CD14-positive monocyte (primary cell): Measurements from ENCODE around the gene GMFB. TPM values are rescaled to one million over a fixed set of nuclear protein-coding genes. Genes with fewer than 3 reads are reported as not detected.

Experiments used
- DNase-seq, 3 donors: peaks; one replicate each; pipeline ENCODE4 v3.0.0-alpha.2; 2011 to 2022
- H2AFZ ChIP-seq: 2 replicates; pipeline ENCODE4 v1.6.0; 2012; ENCODE audit warnings: mild to moderate bottlenecking, low read depth, low read length, inconsistent platforms; ENCODE audit not compliant: insufficient read depth, poor library complexity, severe bottlenecking
- H3K27ac ChIP-seq, 2 donors: 1 replicate in 1 of 2; 2 replicates in 1 of 2; pipeline ENCODE4 v1.5.1; 2012 to 2013; ENCODE audit warnings: low read length in 2 of 2, control low read depth in 1 of 2, inconsistent platforms in 1 of 2, low read depth in 1 of 2, mild to moderate bottlenecking in 1 of 2
- H3K27me3 ChIP-seq, 2 donors: one replicate each; pipeline versions ENCODE4 v1.6.0 to v1.6.1; 2011 to 2013; ENCODE audit warnings: low read length in 2 of 2; ENCODE audit not compliant: control insufficient read depth in 2 of 2, insufficient read depth in 2 of 2
- H3K36me3 ChIP-seq, 2 donors: replicated peaks in 1 of 2; 1 replicate in 1 of 2; 2 replicates in 1 of 2; pipeline versions ENCODE4 v1.5.1 to v1.6.1; 2012 to 2013; ENCODE audit warnings: low read length in 2 of 2, control low read depth in 1 of 2, inconsistent platforms in 1 of 2, mild to moderate bottlenecking in 1 of 2; ENCODE audit not compliant: insufficient read depth in 2 of 2, control insufficient read depth in 1 of 2
- H3K4me1 ChIP-seq, 2 donors: 1 replicate in 1 of 2; 2 replicates in 1 of 2; pipeline versions ENCODE4 v1.5.1 to v1.6.1; 2012 to 2013; ENCODE audit warnings: low read length in 2 of 2, control low read depth in 1 of 2, inconsistent platforms in 1 of 2, mild to moderate bottlenecking in 1 of 2, moderate library complexity in 1 of 2; ENCODE audit not compliant: insufficient read depth in 2 of 2, control insufficient read depth in 1 of 2
- H3K4me2 ChIP-seq: replicated peaks from 2 replicates; pipeline ENCODE3; 2012; ENCODE audit warnings: low read length, moderate library complexity, mild to moderate bottlenecking; ENCODE audit not compliant: poor library complexity, severe bottlenecking; ENCODE audit errors: extremely low read depth
- H3K4me3 ChIP-seq, 3 experiments: fragments of 200-600 bp in 1 of 3; sonication (generic) in 1 of 3; replicated peaks in 1 of 3; 1 replicate in 2 of 3; 2 replicates in 1 of 3; pipeline ENCODE4 v1.5.1; 2011 to 2013; ENCODE audit warnings: low read length in 3 of 3, mild to moderate bottlenecking in 3 of 3, control low read depth in 2 of 3, low read depth in 2 of 3, inconsistent platforms in 1 of 3, moderate library complexity in 1 of 3
- H3K79me2 ChIP-seq: 2 replicates; pipeline ENCODE4 v1.6.0; 2012; ENCODE audit warnings: mild to moderate bottlenecking, control low read depth, inconsistent platforms, low read length, moderate library complexity; ENCODE audit not compliant: insufficient read depth
- H3K9ac ChIP-seq: 2 replicates; pipeline ENCODE4 v1.6.0; 2017; ENCODE audit warnings: low read length, mild to moderate bottlenecking; ENCODE audit not compliant: insufficient read depth, poor library complexity, severe bottlenecking
- H3K9me3 ChIP-seq, 2 donors: replicated peaks in 1 of 2; 1 replicate in 1 of 2; 2 replicates in 1 of 2; pipeline versions ENCODE4 v1.5.1 to v1.6.1; 2012 to 2013; ENCODE audit warnings: low read length in 2 of 2, control low read depth in 1 of 2; ENCODE audit not compliant: control insufficient read depth in 1 of 2, insufficient read depth in 1 of 2
- H4K20me1 ChIP-seq: 2 replicates; pipeline ENCODE4 v1.6.0; 2012; ENCODE audit warnings: mild to moderate bottlenecking, low read length, control low read depth, moderate library complexity; ENCODE audit not compliant: insufficient read depth
- H3K27ac Mint-ChIP-seq, 7 donors: one replicate each; pipeline ENCODE4 v1.8.0; 2020; ENCODE audit warnings: mild to moderate bottlenecking in 7 of 7, mixed read lengths in 7 of 7, moderate library complexity in 6 of 7, inconsistent platforms in 2 of 7
- H3K27me3 Mint-ChIP-seq, 3 donors: one replicate each; pipeline ENCODE4 v1.8.0; 2021 to 2022; ENCODE audit warnings: low read depth in 3 of 3, mild to moderate bottlenecking in 3 of 3, mixed read lengths in 3 of 3, moderate library complexity in 3 of 3, inconsistent platforms in 1 of 3
- H3K36me3 Mint-ChIP-seq, 2 donors: one replicate each; pipeline ENCODE4 v1.8.0; 2020; ENCODE audit warnings: mixed read lengths in 2 of 2, inconsistent platforms in 1 of 2, mild to moderate bottlenecking in 1 of 2
- H3K4me1 Mint-ChIP-seq: one replicate; pipeline ENCODE4 v1.8.0; 2020; ENCODE audit warnings: mild to moderate bottlenecking, mixed read lengths
- H3K4me3 Mint-ChIP-seq, 2 donors: one replicate each; pipeline ENCODE4 v1.8.0; 2020; ENCODE audit warnings: mild to moderate bottlenecking in 2 of 2, mixed read lengths in 2 of 2, moderate library complexity in 1 of 2
- H3K9me3 Mint-ChIP-seq, 7 donors: one replicate each; pipeline ENCODE4 v1.8.0; 2020 to 2022; ENCODE audit warnings: mixed read lengths in 7 of 7, mild to moderate bottlenecking in 6 of 7, moderate library complexity in 6 of 7, inconsistent platforms in 2 of 7
- WGBS: methylation state at CpG from one replicate; pipeline ENCODE4 v1.1.5; 2013; ENCODE audit warnings: missing lambda C conversion rate; ENCODE audit not compliant: insufficient coverage; 5-methylcytosine and 5-hydroxymethylcytosine counted together
- intact Hi-C, 2 donors: fragments of 100-400 bp; cut with micrococcal nuclease; formaldehyde crosslinking; loops; one replicate each; pipeline versions ENCODE4 v1.15.0 to v1.15.1; 2023
- polyA plus RNA-seq, 3 donors: library from polyadenylated mRNA; depleted of rRNA in 1 of 3; unstranded in 2 of 3; stranded (reverse) in 1 of 3; fragments of 300-500 nt in 2 of 3; fragments of >200 nt in 1 of 3; fragmentation: Illumina TruSeq in 2 of 3; gene quantifications; 1 replicate in 2 of 3; 2 replicates in 1 of 3; pipeline ENCODE4 v1.2.3, GENCODE V29; 2012 to 2021
- TF ChIP-seq, protein P1 (sequence below): fragments of 200-600 bp; IDR thresholded peaks from one replicate; pipeline ENCODE4 v1.8.0; 2022; ENCODE audit warnings: antibody characterized with exemption, mild to moderate bottlenecking

The GMFB gene
- polyA plus RNA-seq, 3 donors = 10.8 to 41.1 (median 26.1) TPM

DNA sequence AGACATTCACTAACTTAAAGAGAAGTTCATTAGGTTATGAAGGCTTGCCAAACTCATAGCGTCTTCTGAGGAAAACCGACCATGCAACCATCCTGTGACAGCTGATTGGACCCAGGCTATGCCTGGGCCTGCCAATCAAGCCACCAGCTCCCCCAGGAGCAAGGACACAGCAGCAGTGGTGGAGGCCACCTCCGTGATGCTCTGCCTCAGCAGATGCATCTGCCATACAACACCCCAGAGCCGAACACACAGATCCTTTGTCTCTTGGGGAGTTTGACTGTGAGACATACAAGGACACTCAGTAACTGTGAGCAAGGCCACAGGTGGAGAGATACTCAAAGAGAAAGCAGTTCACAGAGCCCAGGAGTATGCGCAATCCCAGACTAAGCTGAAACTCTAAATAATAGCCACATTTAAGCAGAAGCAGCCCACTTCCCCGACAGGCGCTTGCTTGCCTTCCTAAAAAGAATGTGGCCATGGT is 37.6 kb downstream of the GMFB start:
- TF ChIP-seq, protein P1, sequence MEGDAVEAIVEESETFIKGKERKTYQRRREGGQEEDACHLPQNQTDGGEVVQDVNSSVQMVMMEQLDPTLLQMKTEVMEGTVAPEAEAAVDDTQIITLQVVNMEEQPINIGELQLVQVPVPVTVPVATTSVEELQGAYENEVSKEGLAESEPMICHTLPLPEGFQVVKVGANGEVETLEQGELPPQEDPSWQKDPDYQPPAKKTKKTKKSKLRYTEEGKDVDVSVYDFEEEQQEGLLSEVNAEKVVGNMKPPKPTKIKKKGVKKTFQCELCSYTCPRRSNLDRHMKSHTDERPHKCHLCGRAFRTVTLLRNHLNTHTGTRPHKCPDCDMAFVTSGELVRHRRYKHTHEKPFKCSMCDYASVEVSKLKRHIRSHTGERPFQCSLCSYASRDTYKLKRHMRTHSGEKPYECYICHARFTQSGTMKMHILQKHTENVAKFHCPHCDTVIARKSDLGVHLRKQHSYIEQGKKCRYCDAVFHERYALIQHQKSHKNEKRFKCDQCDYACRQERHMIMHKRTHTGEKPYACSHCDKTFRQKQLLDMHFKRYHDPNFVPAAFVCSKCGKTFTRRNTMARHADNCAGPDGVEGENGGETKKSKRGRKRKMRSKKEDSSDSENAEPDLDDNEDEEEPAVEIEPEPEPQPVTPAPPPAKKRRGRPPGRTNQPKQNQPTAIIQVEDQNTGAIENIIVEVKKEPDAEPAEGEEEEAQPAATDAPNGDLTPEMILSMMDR = no peak
- peak overlapping the region; percentile 37 to 73 for H3K4me3 Mint-ChIP-seq
- intact Hi-C loops = loop anchor here in 1 of 2 donors (5.0 kb wide), 1 partner anchor 36 kb away; the partner anchor contains the start of gene GMFB
- H3K4me1 ChIP-seq = peaks cover 53 to 63% of the 10 kb centered on the region in 2 donors
- no peaks in the 10 kb centered on the region for H4K20me1 ChIP-seq
- peak in 1 of 3 donors; percentile 12 for DNase-seq
- H3K36me3 Mint-ChIP-seq = no peaks in the 10 kb centered on the region
- no peak overlapping the region for H2AFZ ChIP-seq
- no peaks in the 10 kb centered on the region for H3K79me2 ChIP-seq
- WGBS = 79% methylated on average over 5 of the region's 7 CpGs
- no peaks in the 10 kb centered on the region for H3K9me3 ChIP-seq
- peak overlapping the region in 1 of 3 experiments; percentile 8 for H3K4me3 ChIP-seq
- peak overlapping the region; percentile 91 to 96 (median 92) for H3K27ac Mint-ChIP-seq
- peak overlapping the region; percentile 11 for H3K4me2 ChIP-seq
- peaks cover 0 to 1% (median 0%) of the 10 kb centered on the region in 7 donors for H3K9me3 Mint-ChIP-seq
- H3K36me3 ChIP-seq = no peaks in the 10 kb centered on the region
- H3K27me3 ChIP-seq = no peaks in the 10 kb centered on the region
- no peak overlapping the region for H3K9ac ChIP-seq
- H3K27me3 Mint-ChIP-seq = peaks cover 0 to 3% (median 0%) of the 10 kb centered on the region in 3 donors
- H3K27ac ChIP-seq = peak overlapping the region; percentile 76 to 87
- H3K4me1 Mint-ChIP-seq = peaks cover 52% of the 10 kb centered on the region

DNA sequence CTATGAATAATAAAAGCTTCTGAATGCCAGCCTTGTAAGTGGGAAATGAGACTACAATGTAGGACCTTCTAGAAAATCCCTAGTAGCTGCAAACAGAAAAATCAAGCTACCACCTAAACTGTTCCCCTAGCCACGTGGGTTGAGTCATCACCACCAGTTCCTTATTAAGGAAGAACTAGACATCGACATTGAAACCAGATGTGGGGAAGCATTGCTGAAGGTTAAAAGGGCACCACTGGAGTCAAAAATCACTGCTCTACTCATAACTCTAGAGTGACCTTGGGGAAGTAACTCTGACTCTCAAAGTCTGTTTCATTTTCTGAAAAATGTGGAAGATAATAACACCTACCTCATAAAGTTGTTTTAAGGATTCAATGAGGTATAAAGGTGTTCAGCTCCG is 38.2 kb downstream of the GMFB start:
- peak overlapping the region; percentile 47 to 87 for H3K27ac ChIP-seq
- no CpG with 5 or more reads among the region's 3 CpGs for WGBS
- Mint-ChIP-seq H3K4me3 (peak overlapping the region in 1 of 2 donors; percentile 73), H3K36me3 (no peaks in the 10 kb centered on the region), H3K27me3 (peaks cover 0 to 3% (median 0%) of the 10 kb centered on the region in 3 donors), H3K27ac (peak overlapping the region; percentile 91 to 96 (median 92)), H3K4me1 (peaks cover 59% of the 10 kb centered on the region), H3K9me3 (peaks cover 0 to 1% (median 0%) of the 10 kb centered on the region in 7 donors)
- TF ChIP-seq, protein P1 = no peak
- H3K9me3 ChIP-seq = no peaks in the 10 kb centered on the region
- peak overlapping the region; percentile 11 for H3K4me2 ChIP-seq
- intact Hi-C loops = loop anchor here in 1 of 2 donors (5.0 kb wide), 1 partner anchor 37 kb away; the partner anchor contains the start of gene GMFB
- no peaks in the 10 kb centered on the region for H3K79me2 ChIP-seq
- peak; percentile 85 to 98 (median 95) for DNase-seq
- H3K9ac ChIP-seq = no peak overlapping the region
- H3K27me3 ChIP-seq = no peaks in the 10 kb centered on the region
- H3K4me3 ChIP-seq = peak overlapping the region in 1 of 3 experiments; percentile 8
- no peaks in the 10 kb centered on the region for H4K20me1 ChIP-seq
- H2AFZ ChIP-seq = no peak overlapping the region
- peaks cover 58 to 69% of the 10 kb centered on the region in 2 donors for H3K4me1 ChIP-seq
- H3K36me3 ChIP-seq = no peaks in the 10 kb centered on the region
